GM19351 (cell line): Measurements from ENCODE around the gene FAM174C.
A peak's percentile ranks its signal among the peaks of the same experiment; 100 is the strongest.

Source experiments
- ATAC-seq: cut with Tn5 transposase; IDR thresholded peaks from one replicate; pipeline ENCODE4 v1.9.1; 2021; ENCODE audit warnings: mild to moderate bottlenecking, moderate library complexity; ENCODE audit not compliant: unreplicated experiment

The FAM174C gene

DNA sequence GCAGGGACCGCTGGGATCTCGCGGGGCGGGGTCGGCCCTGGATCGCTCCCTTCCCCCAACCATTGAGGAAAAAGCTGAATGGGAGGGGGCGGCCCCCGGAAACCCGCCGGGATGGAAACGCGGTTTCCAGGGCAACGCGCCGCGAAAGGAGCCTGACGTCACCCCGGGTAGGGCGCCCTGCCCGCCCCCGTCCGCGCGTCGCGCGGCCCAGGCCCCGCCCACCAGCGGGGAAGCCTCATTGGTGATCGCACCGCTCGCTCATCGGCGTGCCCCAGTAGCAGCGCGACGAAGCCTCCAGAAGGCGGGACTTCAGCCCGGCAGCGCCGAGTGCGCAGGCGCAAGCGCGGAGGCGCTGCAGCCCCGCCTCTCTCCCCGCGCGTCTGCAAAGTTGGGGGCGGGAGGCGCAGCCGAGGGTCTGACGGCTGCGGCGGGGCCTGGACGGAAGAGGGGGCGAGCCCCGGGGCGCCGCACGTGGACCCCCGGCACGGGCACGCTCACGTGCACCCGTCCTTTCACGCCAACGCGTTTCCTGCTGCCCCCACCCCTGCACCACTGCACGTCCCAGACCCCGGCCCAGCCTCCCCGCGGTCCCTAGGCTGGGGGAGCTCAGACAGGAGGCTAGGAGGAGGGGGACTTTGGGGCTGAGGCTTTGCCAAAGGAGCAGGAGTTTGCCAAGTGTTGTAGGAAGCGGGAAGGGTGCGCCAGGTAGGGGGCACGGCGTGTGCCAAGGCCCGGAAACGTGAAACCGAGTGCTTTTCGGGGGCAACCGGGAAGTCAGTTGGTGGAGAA is 14.4 kb upstream of the FAM174C start:
- ATAC-seq = peak; percentile 59

- no peak for ATAC-seq
Measured at GRCh38 chr19:1261538-1261797, 13.9 kb upstream of the FAM174C start.

DNA sequence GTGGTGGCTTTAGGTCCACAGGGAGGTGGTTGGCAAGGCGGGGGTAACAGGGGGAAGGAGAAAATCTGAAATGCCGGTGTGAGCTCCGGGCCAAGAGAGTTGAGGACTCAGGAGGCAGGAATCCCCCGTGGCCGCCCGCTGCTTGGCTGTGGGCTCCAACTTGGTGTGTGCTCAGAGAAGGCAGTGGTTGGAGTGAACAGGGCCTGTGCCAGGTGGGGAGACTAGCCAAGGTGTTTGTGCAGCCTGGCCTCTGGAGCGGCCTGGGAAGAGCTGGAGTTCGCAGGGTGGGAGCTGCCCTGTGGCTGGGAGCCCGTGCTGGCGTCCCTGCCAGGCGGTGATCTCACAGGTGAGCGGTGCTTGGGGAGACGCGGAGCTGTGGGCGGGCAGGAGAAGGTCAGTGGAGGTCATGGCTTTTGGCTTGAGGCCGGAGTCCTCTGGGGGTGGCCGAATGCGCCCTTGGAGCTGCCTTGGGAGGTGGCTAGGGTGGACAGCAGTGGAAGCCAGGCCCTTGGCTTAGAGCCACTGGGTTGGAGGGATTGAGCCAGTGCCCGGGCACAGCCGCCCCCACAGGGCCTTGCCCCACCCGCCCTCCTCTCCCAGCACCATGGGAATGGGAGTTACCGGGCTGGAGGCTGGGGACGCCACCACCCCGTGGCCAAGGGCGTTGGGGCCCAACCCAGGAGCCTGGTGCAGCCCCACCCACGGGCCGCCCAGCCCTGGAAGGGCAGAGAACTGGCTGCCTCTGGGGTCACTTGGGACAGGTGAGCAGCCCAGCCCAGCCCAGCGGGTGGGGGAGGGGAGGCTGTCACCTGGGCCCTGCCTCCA is 13.3 kb upstream of the FAM174C start:
- no peak for ATAC-seq

DNA sequence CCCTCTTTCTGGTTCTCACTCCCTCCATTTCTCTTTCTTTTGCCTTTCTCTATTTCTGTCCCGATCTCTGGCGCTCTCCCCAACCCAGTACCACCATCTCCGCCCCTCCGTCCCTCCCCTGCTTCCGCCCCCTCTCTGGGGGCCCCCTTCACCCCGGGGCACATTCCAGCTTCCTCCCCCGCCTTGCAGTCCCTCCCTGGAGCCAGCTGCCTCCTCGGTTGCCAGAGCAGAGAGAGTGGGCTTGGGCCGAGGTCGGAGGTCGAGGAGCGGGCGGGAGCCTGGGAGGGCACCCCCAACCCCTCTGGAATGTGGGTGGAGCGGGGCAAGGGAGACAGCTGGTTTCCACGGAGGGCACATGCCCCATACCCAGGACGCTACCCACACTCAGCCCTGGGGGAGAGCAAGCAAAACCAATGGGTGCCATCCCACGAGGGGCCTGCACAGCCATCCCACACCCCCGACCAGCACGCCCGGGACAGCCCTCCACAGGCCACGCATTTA is 12.7 kb upstream of the FAM174C start:
- no peak for ATAC-seq

- no peak for ATAC-seq
Measured at GRCh38 chr19:1263188-1263587, 12.1 kb upstream of the FAM174C start.

GRCh38 chr19:1264801-1265614 is 10.3 kb upstream of the FAM174C start:
- no peak for ATAC-seq

GRCh38 chr19:1265615-1266128 is 9.7 kb upstream of the FAM174C start:
- no peak for ATAC-seq

DNA sequence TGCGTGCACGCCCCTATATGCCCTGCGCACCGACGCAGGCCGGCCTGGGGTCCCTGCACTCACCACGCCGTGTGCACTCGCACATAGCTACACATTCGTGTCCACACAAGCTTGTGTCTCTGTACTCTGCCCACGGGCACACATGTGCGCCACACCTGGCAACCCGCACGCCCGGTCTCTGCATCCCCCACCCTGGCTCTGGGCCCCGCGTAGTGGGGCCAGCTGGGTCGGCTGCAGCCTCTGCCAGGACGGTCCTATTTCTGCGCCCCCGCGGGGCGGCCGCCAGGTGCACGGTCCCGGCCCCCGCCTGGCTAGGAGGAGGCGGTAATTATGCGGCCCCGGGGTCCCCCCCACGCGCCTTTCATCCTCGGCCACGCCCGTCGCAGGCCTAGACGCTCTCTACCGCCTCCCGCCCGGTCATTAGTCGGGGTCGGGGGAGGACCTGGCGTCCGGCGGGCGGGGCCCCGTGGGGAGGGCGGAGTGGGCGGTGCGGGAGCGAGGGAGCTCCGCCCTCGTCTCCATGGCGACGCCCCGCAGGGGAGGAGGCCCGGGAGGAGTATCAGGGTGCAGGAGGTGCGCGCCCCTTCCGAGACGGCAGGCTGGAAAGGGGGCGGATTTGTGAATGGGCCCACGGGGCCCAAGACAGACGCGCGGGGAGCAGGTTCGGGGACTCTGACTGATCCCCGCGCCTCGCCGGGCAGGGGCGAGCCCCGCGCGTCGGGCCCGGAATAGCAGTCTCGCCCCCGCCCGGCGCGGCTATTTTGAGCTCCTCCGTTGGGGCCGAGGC is 9.0 kb upstream of the FAM174C start:
- ATAC-seq = peak; percentile 40

GRCh38 chr19:1266916-1267476 is 8.3 kb upstream of the FAM174C start:
- peak; percentile 15 for ATAC-seq

GRCh38 chr19:1267477-1268225 is 7.7 kb upstream of the FAM174C start:
- ATAC-seq = no peak

- no peak for ATAC-seq
Measured at GRCh38 chr19:1268226-1269064, 6.9 kb upstream of the FAM174C start.

- ATAC-seq = peak; percentile 45
Measured at GRCh38 chr19:1269065-1269477, 6.3 kb upstream of the FAM174C start, which contains the start of gene CIRBP. TSS of gene CIRBP (plus strand) at chr19:1269332. CDS start at chr19:1270934, 1,602 bp downstream.

GRCh38 chr19:1269478-1270212 is 5.7 kb upstream of the FAM174C start:
- ATAC-seq = peak; percentile 19

- no peak for ATAC-seq
Measured at GRCh38 chr19:1270213-1270853, 5.0 kb upstream of the FAM174C start.

- ATAC-seq = no peak
Measured at GRCh38 chr19:1270854-1271527, 4.3 kb upstream of the FAM174C start.
